Breast epithelium (tissue), 4 donors: ENCODE results near the gene EPHA6. TPM values are rescaled to one million over a fixed set of nuclear protein-coding genes. Genes with fewer than 3 reads are reported as not detected.

Experiments used
- DNase-seq, 2 donors: peaks; one replicate each; pipeline ENCODE4 v3.0.0-alpha.2; 2019; ENCODE audit warnings: low spot score in 2 of 2
- H3K27ac ChIP-seq, 2 donors: fragments of 200-600 bp; sonication (generic) in 1 of 2; one replicate each; pipeline ENCODE4 v1.5.1; 2016 to 2019; ENCODE audit warnings: mild to moderate bottlenecking in 1 of 2
- H3K27me3 ChIP-seq, 2 donors: fragments of 200-600 bp; sonication (generic) in 1 of 2; one replicate each; pipeline versions ENCODE4 v1.5.1 to v1.6.0; 2017 to 2019; ENCODE audit warnings: control low read depth in 1 of 2, mild to moderate bottlenecking in 1 of 2
- H3K36me3 ChIP-seq: fragments of 200-600 bp; one replicate; pipeline ENCODE4 v1.5.1; 2019
- H3K4me1 ChIP-seq, 2 donors: fragments of 200-600 bp; sonication (generic); one replicate each; pipeline ENCODE4 v1.5.1; 2016 to 2019; ENCODE audit warnings: control low read depth in 1 of 2
- H3K4me3 ChIP-seq, 3 donors: fragments of 200-600 bp; sonication (generic); 1 replicate in 2 of 3; 2 replicates in 1 of 3; pipeline ENCODE4 v1.5.1; 2016 to 2019; ENCODE audit warnings: mild to moderate bottlenecking in 3 of 3, moderate library complexity in 2 of 3
- H3K9me3 ChIP-seq, 2 donors: fragments of 200-600 bp; sonication (generic) in 1 of 2; one replicate each; pipeline ENCODE4 v1.5.1; 2016 to 2019; ENCODE audit warnings: control low read depth in 1 of 2
- POLR2A ChIP-seq: fragments of 450-650 bp; IDR thresholded peaks from one replicate; pipeline ENCODE4 v1.6.1; 2016; ENCODE audit warnings: antibody characterized with exemption, mild to moderate bottlenecking, moderate library complexity
- POLR2AphosphoS5 ChIP-seq, 3 donors: sonication (generic); formaldehyde crosslinking; IDR thresholded peaks; one replicate each; pipeline ENCODE4 v1.6.1; 2017; ENCODE audit warnings: antibody characterized with exemption in 3 of 3
- intact Hi-C: fragments of 100-400 bp; cut with DNase I; formaldehyde crosslinking; loops from one replicate; pipeline ENCODE4 v1.15.1; 2023; ENCODE audit warnings: low total_unique reads
- total RNA-seq, 3 donors: library from RNA; depleted of rRNA; stranded (reverse); fragments of >200 nt; gene quantifications; one replicate each; pipeline ENCODE4 v1.1.0, GENCODE V29; 2016
- TF ChIP-seq, protein P1 (sequence below), 3 donors: fragments of 450-650 bp; IDR thresholded peaks; one replicate each; pipeline ENCODE4 v1.5.1; 2016 to 2017; ENCODE audit warnings: antibody characterized with exemption in 3 of 3, mild to moderate bottlenecking in 3 of 3, moderate library complexity in 3 of 3

EPHA6 gene
- total RNA-seq, 3 donors from 2014 or later = 0.98 to 1.4 (median 1.2) TPM

DNA sequence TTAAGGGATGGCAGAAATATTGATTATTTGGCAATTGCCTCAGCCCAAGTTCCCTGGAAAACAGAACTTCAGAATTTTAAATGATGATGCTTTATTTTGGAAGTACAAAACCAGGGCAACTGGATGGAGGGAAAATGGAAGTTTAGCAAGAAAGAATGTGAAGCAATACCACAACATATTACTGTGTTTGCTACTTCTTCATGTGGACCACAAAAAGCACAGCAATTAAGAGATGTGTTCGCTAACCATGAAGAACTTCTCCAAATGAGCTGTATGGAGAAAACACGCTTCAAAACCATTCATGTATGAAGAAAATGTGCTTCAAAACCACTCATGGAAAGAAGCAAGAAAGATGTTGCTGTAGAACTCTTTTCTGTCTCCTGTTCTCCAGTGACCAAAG is 885.5 kb downstream of the EPHA6 start:
- H3K27me3 ChIP-seq = no peaks in the 10 kb centered on the region
- H3K36me3 ChIP-seq = no peaks in the 10 kb centered on the region
- TF ChIP-seq, protein P1, sequence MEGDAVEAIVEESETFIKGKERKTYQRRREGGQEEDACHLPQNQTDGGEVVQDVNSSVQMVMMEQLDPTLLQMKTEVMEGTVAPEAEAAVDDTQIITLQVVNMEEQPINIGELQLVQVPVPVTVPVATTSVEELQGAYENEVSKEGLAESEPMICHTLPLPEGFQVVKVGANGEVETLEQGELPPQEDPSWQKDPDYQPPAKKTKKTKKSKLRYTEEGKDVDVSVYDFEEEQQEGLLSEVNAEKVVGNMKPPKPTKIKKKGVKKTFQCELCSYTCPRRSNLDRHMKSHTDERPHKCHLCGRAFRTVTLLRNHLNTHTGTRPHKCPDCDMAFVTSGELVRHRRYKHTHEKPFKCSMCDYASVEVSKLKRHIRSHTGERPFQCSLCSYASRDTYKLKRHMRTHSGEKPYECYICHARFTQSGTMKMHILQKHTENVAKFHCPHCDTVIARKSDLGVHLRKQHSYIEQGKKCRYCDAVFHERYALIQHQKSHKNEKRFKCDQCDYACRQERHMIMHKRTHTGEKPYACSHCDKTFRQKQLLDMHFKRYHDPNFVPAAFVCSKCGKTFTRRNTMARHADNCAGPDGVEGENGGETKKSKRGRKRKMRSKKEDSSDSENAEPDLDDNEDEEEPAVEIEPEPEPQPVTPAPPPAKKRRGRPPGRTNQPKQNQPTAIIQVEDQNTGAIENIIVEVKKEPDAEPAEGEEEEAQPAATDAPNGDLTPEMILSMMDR (IDR thresholded peaks at IDR 0.05) = no peak
- TF ChIP-seq POLR2AphosphoS5 (IDR thresholded peaks at IDR 0.05) (no peak), POLR2A (no peak)
- H3K4me3 ChIP-seq = no peak overlapping the region
- no peaks in the 10 kb centered on the region for H3K9me3 ChIP-seq
- intact Hi-C loops = no loop called here
- H3K27ac ChIP-seq = no peak overlapping the region
- no peaks in the 10 kb centered on the region for H3K4me1 ChIP-seq
- no peak for DNase-seq

- H3K27me3 ChIP-seq = no peaks in the 10 kb centered on the region
- H3K27ac ChIP-seq = no peak overlapping the region
- no peak for DNase-seq
- H3K36me3 ChIP-seq = no peaks in the 10 kb centered on the region
- no peak for TF ChIP-seq POLR2A
- no peak overlapping the region for H3K4me3 ChIP-seq
- no peaks in the 10 kb centered on the region for H3K9me3 ChIP-seq
- intact Hi-C loops = no loop called here
- no peaks in the 10 kb centered on the region for H3K4me1 ChIP-seq
These were observed 891.4 kb downstream of the EPHA6 start for GRCh38 chr3:97705764-97706163.

DNA sequence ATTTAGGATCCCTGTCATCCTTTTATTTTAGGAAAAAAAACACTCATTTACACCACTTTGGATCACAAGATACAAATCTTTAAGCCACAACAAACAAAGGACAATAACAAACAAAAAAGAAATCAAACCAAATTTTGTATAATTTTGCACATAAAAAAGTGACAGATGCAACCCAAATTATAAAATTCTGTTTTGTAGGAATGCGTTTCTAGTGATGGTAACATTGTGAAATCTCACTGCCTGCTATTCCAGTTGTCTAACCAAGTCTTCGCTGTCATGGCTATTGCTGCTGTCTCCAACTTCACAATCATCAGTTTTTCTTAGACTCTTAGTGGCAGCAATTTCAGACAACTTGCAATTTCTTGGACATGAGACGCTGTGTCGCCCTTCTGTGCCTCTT is 891.8 kb downstream of the EPHA6 start:
- H3K4me1 ChIP-seq = no peaks in the 10 kb centered on the region
- H3K36me3 ChIP-seq = no peaks in the 10 kb centered on the region
- no peak overlapping the region for H3K27ac ChIP-seq
- no peaks in the 10 kb centered on the region for H3K27me3 ChIP-seq
- TF ChIP-seq, protein P1 (IDR thresholded peaks at IDR 0.05) = no peak
- TF ChIP-seq POLR2A = no peak
- TF ChIP-seq POLR2AphosphoS5 (IDR thresholded peaks at IDR 0.05) = no peak
- intact Hi-C loops = no loop called here
- no peak for DNase-seq
- no peaks in the 10 kb centered on the region for H3K9me3 ChIP-seq
- H3K4me3 ChIP-seq = no peak overlapping the region

DNA sequence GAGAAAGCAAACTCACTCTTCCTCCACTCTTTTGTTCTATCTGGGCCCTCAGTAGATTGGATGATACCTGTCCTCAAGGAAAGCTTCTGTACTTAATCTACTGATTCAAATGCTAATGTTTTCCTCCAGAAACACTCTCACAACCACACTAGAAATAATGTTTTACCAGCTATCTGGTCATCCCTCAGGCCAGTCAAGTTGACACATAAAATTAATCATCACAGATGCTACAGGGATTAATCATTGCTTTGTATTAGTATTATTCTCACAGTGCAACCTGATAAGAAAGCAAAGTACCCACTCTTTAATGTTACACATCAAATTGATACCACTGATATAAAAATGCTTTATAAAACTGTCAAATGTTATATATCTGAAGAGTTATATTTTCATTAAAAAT is 897.3 kb downstream of the EPHA6 start:
- no peak overlapping the region for H3K4me3 ChIP-seq
- no peaks in the 10 kb centered on the region for H3K4me1 ChIP-seq
- intact Hi-C loops = no loop called here
- H3K27ac ChIP-seq = no peak overlapping the region
- no peak for DNase-seq
- H3K9me3 ChIP-seq = no peaks in the 10 kb centered on the region
- H3K27me3 ChIP-seq = no peaks in the 10 kb centered on the region
- H3K36me3 ChIP-seq = no peaks in the 10 kb centered on the region
- TF ChIP-seq POLR2AphosphoS5 (IDR thresholded peaks at IDR 0.05) = no peak
- no peak for TF ChIP-seq POLR2A
- TF ChIP-seq, protein P1 (IDR thresholded peaks at IDR 0.05) = no peak

DNA sequence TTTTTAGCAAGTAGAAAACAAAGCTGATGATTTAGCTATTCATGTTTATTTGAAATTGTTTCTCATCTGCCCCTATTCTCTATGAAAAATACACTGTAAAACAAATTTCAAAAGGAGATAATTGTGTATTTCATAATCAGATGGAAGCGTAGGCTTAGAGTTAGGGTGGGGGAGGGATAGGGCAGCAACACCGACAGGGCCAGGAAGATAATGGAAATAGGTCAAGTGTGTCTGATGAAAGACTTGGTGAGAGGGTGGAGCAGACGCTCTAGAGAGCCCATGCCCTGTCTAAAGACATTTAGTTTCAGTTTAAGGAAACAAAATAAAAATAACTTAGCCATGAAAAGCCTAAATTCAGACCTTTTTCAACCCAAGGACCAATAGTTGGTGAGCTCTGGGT is 898.5 kb downstream of the EPHA6 start:
- no peaks in the 10 kb centered on the region for H3K4me1 ChIP-seq
- H3K36me3 ChIP-seq = no peaks in the 10 kb centered on the region
- intact Hi-C loops = no loop called here
- no peaks in the 10 kb centered on the region for H3K27me3 ChIP-seq
- no peak for TF ChIP-seq POLR2A
- TF ChIP-seq POLR2AphosphoS5 (IDR thresholded peaks at IDR 0.05) = no peak
- TF ChIP-seq, protein P1 (IDR thresholded peaks at IDR 0.05) = no peak
- DNase-seq = no peak
- H3K27ac ChIP-seq = no peak overlapping the region
- no peaks in the 10 kb centered on the region for H3K9me3 ChIP-seq
- H3K4me3 ChIP-seq = no peak overlapping the region

DNA sequence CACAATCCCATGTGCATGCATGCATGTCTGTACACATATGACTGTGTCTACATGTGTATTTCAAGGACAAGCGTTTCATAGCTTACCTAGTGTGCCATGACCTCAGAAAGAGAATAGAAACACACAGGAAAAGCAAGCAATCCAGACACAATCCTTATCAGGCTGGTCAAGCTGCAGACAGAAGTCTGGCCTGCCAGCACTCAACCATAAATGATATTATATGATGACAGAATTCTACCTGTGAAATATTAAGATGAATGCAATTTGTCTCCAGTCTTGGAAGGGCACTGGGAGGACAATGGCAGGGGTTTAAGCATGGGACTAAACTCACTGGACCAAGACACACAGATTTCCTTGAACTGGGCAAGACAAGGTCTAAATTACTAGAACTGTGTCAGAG is 899.2 kb downstream of the EPHA6 start:
- Histone ChIP-seq H3K4me3 (no peak overlapping the region), H3K27me3 (no peaks in the 10 kb centered on the region), H3K36me3 (no peaks in the 10 kb centered on the region), H3K27ac (no peak overlapping the region), H3K9me3 (no peaks in the 10 kb centered on the region), H3K4me1 (no peaks in the 10 kb centered on the region)
- TF ChIP-seq POLR2AphosphoS5 (IDR thresholded peaks at IDR 0.05) (no peak), POLR2A (no peak)
- TF ChIP-seq, protein P1 (IDR thresholded peaks at IDR 0.05) = no peak
- intact Hi-C loops = no loop called here
- DNase-seq = no peak
